Endothelial cell of umbilical vein (primary cell): ENCODE data around the gene LGALS4. TPM values are rescaled to one million over a fixed set of nuclear protein-coding genes. Genes with fewer than 3 reads are reported as not detected.

Source experiments
- BruUV-seq: library from RNA; stranded (reverse); fragments of 400-500 nt; replicated peaks from 2 replicates; lab custom pipeline; 2021; lab: Mats Ljungman, UMichigan
- CTCF ChIA-PET: fragments of 300-600, 350-600 bp; sonication (Branson Sonifier 250); formaldehyde crosslinking; loops from one replicate; lab custom pipeline; 2021; ENCODE audit warnings: antibody characterized with exemption, inconsistent platforms; lab: Charles Lee
- POLR2A ChIA-PET: fragments of 300-600, 350-600 bp; sonication (Branson Sonifier 250); formaldehyde crosslinking; loops from one replicate; lab custom pipeline; 2021; ENCODE audit warnings: antibody characterized with exemption, inconsistent platforms; lab: Charles Lee
- DNase-seq: peaks from one replicate; pipeline ENCODE4 v3.0.0-alpha.2; 2011; ENCODE audit warnings: low read depth, low spot score
- FAIRE-seq: peaks from 2 replicates; lab custom pipeline; 2011; peaks lifted over from hg19 to GRCh38; lab: Jason Lieb, UNC
- H2AFZ ChIP-seq: 2 replicates; pipeline ENCODE4 v1.6.0; 2012; ENCODE audit warnings: low read depth, low read length, control low read depth, inconsistent platforms
- H3K27ac ChIP-seq: 2 replicates; pipeline ENCODE4 v1.5.1; 2011; ENCODE audit warnings: low read depth, mild to moderate bottlenecking, control low read depth, low read length, moderate library complexity; ENCODE audit not compliant: insufficient read depth
- H3K27me3 ChIP-seq, 2 experiments: 2 replicates each; pipeline versions ENCODE4 v1.6.0 to v1.6.1; 2011; ENCODE audit warnings: low read length in 2 of 2, mixed read lengths in 1 of 2; ENCODE audit not compliant: control insufficient read depth in 2 of 2, insufficient read depth in 2 of 2
- H3K36me3 ChIP-seq, 2 experiments: 2 replicates in 1 of 2; 3 replicates in 1 of 2; pipeline ENCODE4 v1.5.1; 2011; ENCODE audit warnings: low read length in 2 of 2, mild to moderate bottlenecking in 1 of 2, moderate library complexity in 1 of 2; ENCODE audit not compliant: control insufficient read depth in 2 of 2, insufficient read depth in 2 of 2; ENCODE audit errors: extremely low read depth in 1 of 2
- H3K4me1 ChIP-seq: 3 replicates; pipeline ENCODE4 v1.5.1; 2011; ENCODE audit warnings: mild to moderate bottlenecking, low read length; ENCODE audit not compliant: control insufficient read depth, insufficient read depth; ENCODE audit errors: extremely low read depth
- H3K4me2 ChIP-seq: 2 replicates; pipeline ENCODE4 v1.6.1; 2011; ENCODE audit warnings: low read length, control low read depth, mixed read lengths; ENCODE audit not compliant: insufficient read depth
- H3K4me3 ChIP-seq, 3 experiments: fragments of 200-600 bp in 1 of 3; sonication (generic), shearing (Covaris generic) in 1 of 3; replicated peaks in 1 of 3; 2 replicates each; pipeline ENCODE4 v1.5.1; 2011 to 2016; ENCODE audit warnings: control low read depth in 3 of 3, low read length in 3 of 3, mild to moderate bottlenecking in 2 of 3, inconsistent platforms in 1 of 3, low read depth in 1 of 3, moderate library complexity in 1 of 3; ENCODE audit not compliant: insufficient read depth in 1 of 3
- H3K79me2 ChIP-seq: 2 replicates; pipeline ENCODE4 v1.6.0; 2012; ENCODE audit warnings: low read length, inconsistent platforms; ENCODE audit not compliant: control insufficient read depth, insufficient read depth
- H3K9ac ChIP-seq: replicated peaks from 2 replicates; pipeline ENCODE3; 2011; ENCODE audit warnings: low read length, control low read depth; ENCODE audit not compliant: insufficient read depth; ENCODE audit errors: extremely low read depth
- H3K9me1 ChIP-seq: replicated peaks from 3 replicates; pipeline ENCODE4 v1.6.0; 2011; ENCODE audit warnings: mild to moderate bottlenecking, low read length; ENCODE audit not compliant: control insufficient read depth, insufficient read depth; ENCODE audit errors: extremely low read depth
- H3K9me3 ChIP-seq: replicated peaks from 2 replicates; pipeline ENCODE4 v1.5.1; 2012; ENCODE audit warnings: low read length, inconsistent platforms; ENCODE audit not compliant: control insufficient read depth, insufficient read depth
- H4K20me1 ChIP-seq: replicated peaks from 2 replicates; pipeline ENCODE3; 2011; ENCODE audit warnings: mild to moderate bottlenecking, low read length; ENCODE audit not compliant: control insufficient read depth, insufficient read depth; ENCODE audit errors: extremely low read depth
- EZH2 ChIP-seq: IDR thresholded peaks from 2 replicates; pipeline ENCODE4 v1.6.1; 2012; ENCODE audit warnings: borderline replicate concordance, low read depth, mild to moderate bottlenecking, moderate library complexity, low read length, inconsistent platforms; ENCODE audit not compliant: severe bottlenecking
- FOS ChIP-seq: IDR thresholded peaks from 2 replicates; pipeline ENCODE4 v1.6.1; 2011; ENCODE audit warnings: mild to moderate bottlenecking, low read length, moderate library complexity, borderline replicate concordance; ENCODE audit not compliant: insufficient read depth
- GATA2 ChIP-seq: IDR thresholded peaks from 2 replicates; pipeline ENCODE4 v1.7.0; 2011; ENCODE audit warnings: low read depth, mild to moderate bottlenecking, moderate library complexity, mixed read lengths, low read length; ENCODE audit not compliant: insufficient read length, insufficient read depth
- JUN ChIP-seq: IDR thresholded peaks from 2 replicates; pipeline ENCODE4 v1.6.1; 2011; ENCODE audit warnings: borderline replicate concordance, low read depth; ENCODE audit not compliant: insufficient read length, insufficient read depth
- MYC ChIP-seq: IDR thresholded peaks from one replicate; pipeline ENCODE4 v1.6.1; 2011; ENCODE audit warnings: mild to moderate bottlenecking, low read depth, low read length
- POLR2A ChIP-seq: IDR thresholded peaks from 2 replicates; pipeline ENCODE4 v1.6.1; 2012; ENCODE audit warnings: low read depth, mild to moderate bottlenecking, control low read depth, low read length
- POLR2AphosphoS5 ChIP-seq: IDR thresholded peaks from 2 replicates; pipeline ENCODE4 v1.6.1; 2012; ENCODE audit warnings: low read depth, mild to moderate bottlenecking, control low read depth, low read length, moderate library complexity; ENCODE audit not compliant: insufficient read depth
- dilution Hi-C: fragments of 300-500 bp; cut with MboI; formaldehyde crosslinking; loops from one replicate; pipeline ENCODE4 v1.15.0; 2019; ENCODE audit warnings: low sequenced_read_pairs; ENCODE audit not compliant: extremely low pct_ligation_motif_present
- intact Hi-C: fragments of 100-400 bp; cut with micrococcal nuclease; formaldehyde crosslinking; loops from one replicate; pipeline ENCODE4 v1.10.0; 2022
- polyA plus RNA-seq, 4 experiments: library from polyadenylated mRNA; depleted of rRNA in 3 of 4; stranded (reverse) in 3 of 4; unstranded in 1 of 4; fragments of >200 nt; gene quantifications; 2 replicates each; pipeline versions ENCODE4 v1.2.1 to v1.2.3, GENCODE V29; 2011 to 2012; ENCODE audit warnings: missing spikeins in 1 of 4
- total RNA-seq: library from RNA; stranded (reverse); gene quantifications from 2 replicates; pipeline ENCODE4 v1.2.3, GENCODE V29; 2021
- TF ChIP-seq, protein P1 (sequence below): IDR thresholded peaks from 2 replicates; pipeline ENCODE4 v1.6.1; 2011; ENCODE audit not compliant: insufficient read depth, insufficient read length
- TF ChIP-seq, protein P2 (sequence below), 2 donors: IDR thresholded peaks; 1 replicate in 1 of 2; 2 replicates in 1 of 2; pipeline ENCODE4 v1.5.1; 2011; ENCODE audit warnings: low read length in 2 of 2, mild to moderate bottlenecking in 2 of 2, moderate library complexity in 2 of 2, control low read depth in 1 of 2, inconsistent platforms in 1 of 2, low read depth in 1 of 2; ENCODE audit not compliant: insufficient read depth in 1 of 2; ENCODE audit errors: extremely low read depth in 1 of 2

The LGALS4 gene
- total and polyA plus RNA-seq, 2 donors (not counting 3 experiments of a cell fraction or from before 2014, with no cell fraction given): 0.19 TPM; not detected in 1

DNA sequence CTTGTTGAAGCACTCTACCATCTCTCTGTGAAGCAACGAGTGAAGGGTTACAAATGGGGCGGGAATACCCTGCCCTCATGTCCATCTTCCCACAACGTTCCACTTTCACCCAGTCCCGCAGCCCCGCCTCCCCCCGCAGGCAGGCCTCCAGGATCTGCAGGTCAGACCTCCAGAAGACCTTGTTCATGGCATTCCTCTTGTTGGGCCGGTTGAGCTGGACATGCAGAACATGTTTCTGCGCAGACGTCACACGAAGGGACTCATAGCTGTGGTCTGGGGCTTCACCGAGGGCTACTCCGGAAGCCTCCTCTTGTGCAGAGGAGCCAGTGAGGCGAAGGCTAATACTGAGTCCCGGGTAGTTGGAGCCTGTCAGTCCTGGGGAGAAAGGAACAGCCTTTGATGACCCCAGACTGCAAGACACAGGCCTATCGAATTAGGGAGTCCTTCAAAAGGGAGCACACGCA lies 18.4 kb upstream of the LGALS4 start:
- TF ChIP-seq FOS (no peak), JUN (no peak), EZH2 (no peak), POLR2AphosphoS5 (no peak), GATA2 (no peak), POLR2A (no peak), MYC (no peak)
- TF ChIP-seq, protein P1, sequence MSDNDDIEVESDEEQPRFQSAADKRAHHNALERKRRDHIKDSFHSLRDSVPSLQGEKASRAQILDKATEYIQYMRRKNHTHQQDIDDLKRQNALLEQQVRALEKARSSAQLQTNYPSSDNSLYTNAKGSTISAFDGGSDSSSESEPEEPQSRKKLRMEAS: no peak
- TF ChIP-seq, protein P2, sequence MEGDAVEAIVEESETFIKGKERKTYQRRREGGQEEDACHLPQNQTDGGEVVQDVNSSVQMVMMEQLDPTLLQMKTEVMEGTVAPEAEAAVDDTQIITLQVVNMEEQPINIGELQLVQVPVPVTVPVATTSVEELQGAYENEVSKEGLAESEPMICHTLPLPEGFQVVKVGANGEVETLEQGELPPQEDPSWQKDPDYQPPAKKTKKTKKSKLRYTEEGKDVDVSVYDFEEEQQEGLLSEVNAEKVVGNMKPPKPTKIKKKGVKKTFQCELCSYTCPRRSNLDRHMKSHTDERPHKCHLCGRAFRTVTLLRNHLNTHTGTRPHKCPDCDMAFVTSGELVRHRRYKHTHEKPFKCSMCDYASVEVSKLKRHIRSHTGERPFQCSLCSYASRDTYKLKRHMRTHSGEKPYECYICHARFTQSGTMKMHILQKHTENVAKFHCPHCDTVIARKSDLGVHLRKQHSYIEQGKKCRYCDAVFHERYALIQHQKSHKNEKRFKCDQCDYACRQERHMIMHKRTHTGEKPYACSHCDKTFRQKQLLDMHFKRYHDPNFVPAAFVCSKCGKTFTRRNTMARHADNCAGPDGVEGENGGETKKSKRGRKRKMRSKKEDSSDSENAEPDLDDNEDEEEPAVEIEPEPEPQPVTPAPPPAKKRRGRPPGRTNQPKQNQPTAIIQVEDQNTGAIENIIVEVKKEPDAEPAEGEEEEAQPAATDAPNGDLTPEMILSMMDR (IDR thresholded peaks at IDR 0.05; ENCODE audit: extremely low read depth in 1 of 2, insufficient read depth in 1 of 2, low read depth in 1 of 2, low read length in 2 of 2): no peak
- intact Hi-C loops: loop anchor here (1.0 to 5.0 kb wide), 5 partner anchors 19 to 94 kb away; no protein-coding TSS in a partner anchor
- dilution Hi-C loops: no loop called here
- Histone ChIP-seq H3K9me1 (no peaks in the 10 kb centered on the region), H3K4me2 (peak overlapping the region; percentile 71), H3K79me2 (no peaks in the 10 kb centered on the region), H4K20me1 (no peaks in the 10 kb centered on the region), H2AFZ (peak overlapping the region; percentile 80), H3K27me3 (no peaks in the 10 kb centered on the region), H3K9ac (peak overlapping the region; percentile 77), H3K4me3 (peak overlapping the region; percentile 3 to 78 (median 67)), H3K9me3 (no peaks in the 10 kb centered on the region), H3K36me3 (peaks cover 5 to 8% of the 10 kb centered on the region in 2 experiments), H3K4me1 (peaks cover 13% of the 10 kb centered on the region), H3K27ac (peak overlapping the region; percentile 78)
- BruUV-seq: TSS peak; percentile 25
- ChIA-PET POLR2A (interaction anchor here (0.8 to 1.6 kb wide), 3 partner anchors 11 to 20 kb away, joined by 3 to 5 read pairs (median 4); no protein-coding TSS in a partner anchor), CTCF (interaction anchor here (0.8 to 2.9 kb wide), 8 partner anchors 32 to 99 kb away, joined by 3 to 24 read pairs (median 3); partner anchors contain the start of genes MRPS12 and SARS2)
- DNase-seq (peak; percentile 64), FAIRE-seq (no peak)
